C4-2B (cell line): ENCODE data around the gene ZHX3.

ENCODE experiments used
- H3K27ac ChIP-seq: fragments of 450-650 bp; 2 replicates; pipeline ENCODE4 v1.5.1; 2017
- ZFX ChIP-seq: fragments of 450-650 bp; IDR thresholded peaks from 2 replicates; pipeline ENCODE4 v1.6.1; 2017
- TF ChIP-seq, protein P1 (sequence below): fragments of 450-650 bp; conservative IDR thresholded peaks from 2 replicates; pipeline ENCODE4 v1.5.1; 2017; ENCODE audit warnings: mild to moderate bottlenecking

Gene ZHX3

DNA sequence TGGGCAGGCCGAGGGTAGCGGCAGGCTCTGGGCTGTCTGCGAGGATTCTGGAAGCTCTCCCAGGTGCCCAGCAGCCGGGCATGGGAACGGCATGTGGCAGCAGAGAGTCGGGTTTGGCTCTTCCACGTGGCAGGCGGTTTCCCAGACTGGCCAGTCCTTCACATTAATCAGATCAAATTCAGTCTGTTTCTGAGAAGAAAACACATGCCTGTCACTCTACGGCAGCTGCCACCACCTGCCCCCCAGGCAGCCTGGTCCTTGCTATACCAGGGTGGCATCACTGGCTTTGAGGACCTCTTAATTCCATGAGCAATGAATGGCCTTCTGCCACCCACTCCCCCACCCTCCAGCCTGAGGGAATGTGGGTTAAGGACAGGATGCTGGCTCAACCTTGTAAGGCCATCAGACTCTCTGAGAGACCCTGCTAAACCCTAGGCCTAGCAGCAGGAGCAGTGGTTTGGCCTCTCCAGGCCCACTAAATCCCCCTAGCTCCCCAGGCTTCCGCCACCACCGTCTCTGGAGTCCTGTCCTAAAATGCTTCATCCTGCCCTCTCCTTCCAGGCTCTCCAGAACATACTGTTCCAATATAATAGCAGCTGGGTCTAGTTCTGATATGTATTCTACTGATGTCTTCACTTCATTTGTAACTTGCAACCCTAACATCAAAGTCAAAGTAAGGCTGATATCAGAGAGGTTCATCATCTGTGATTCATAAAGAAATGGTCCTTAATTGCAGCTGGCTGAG, 132.3 kb downstream of the ZHX3 start:
- TF ChIP-seq, protein P1, sequence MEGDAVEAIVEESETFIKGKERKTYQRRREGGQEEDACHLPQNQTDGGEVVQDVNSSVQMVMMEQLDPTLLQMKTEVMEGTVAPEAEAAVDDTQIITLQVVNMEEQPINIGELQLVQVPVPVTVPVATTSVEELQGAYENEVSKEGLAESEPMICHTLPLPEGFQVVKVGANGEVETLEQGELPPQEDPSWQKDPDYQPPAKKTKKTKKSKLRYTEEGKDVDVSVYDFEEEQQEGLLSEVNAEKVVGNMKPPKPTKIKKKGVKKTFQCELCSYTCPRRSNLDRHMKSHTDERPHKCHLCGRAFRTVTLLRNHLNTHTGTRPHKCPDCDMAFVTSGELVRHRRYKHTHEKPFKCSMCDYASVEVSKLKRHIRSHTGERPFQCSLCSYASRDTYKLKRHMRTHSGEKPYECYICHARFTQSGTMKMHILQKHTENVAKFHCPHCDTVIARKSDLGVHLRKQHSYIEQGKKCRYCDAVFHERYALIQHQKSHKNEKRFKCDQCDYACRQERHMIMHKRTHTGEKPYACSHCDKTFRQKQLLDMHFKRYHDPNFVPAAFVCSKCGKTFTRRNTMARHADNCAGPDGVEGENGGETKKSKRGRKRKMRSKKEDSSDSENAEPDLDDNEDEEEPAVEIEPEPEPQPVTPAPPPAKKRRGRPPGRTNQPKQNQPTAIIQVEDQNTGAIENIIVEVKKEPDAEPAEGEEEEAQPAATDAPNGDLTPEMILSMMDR, result no peak
- no peak for TF ChIP-seq ZFX

DNA sequence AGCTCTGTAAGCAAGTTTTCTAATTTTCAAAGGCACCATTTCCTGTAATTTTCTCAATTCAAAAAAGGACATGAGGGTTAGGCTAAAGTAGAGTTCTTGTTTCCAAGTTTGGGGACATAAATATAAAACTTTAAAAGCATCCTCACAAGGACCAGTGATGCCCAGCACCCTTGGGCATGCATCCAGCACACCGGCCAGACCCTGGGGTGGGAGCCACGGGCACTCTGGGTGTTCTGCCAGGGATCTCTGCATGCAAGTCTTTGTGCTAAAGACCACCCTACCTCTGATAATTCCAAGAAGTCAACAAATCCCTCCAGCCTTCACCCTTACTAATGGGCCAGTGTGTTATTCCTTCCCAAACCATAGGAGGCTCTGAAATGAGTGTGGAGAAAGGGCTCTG, 133.7 kb downstream of the ZHX3 start:
- TF ChIP-seq ZFX, result no peak
- TF ChIP-seq, protein P1, result no peak

More for the DNA sequence above, 132.3 kb downstream of the ZHX3 start:
- no peak overlapping the region for H3K27ac ChIP-seq

DNA sequence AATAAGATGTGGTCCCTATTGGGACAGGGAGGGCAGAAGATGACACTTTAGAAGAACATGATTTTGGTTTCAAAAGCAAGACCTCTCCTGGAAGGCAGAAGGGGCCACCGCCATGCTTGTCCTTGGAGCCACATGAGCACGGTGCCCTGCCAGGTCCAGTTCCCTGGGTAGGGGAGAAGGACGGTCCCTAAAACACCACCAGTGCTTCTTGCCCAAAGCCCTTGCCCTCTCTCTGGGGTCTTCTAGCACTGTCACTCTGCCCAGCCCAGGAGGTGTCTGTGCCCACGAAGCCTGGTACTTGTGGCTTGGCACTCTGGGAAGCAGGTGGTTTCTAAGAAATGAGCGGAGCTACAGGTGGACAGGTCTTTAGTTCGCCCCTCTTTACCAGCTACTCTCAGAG, 134.1 kb downstream of the ZHX3 start:
- TF ChIP-seq ZFX, result no peak
- TF ChIP-seq, protein P1, result no peak
- H3K27ac ChIP-seq, result no peak overlapping the region

More for the DNA sequence above, 133.7 kb downstream of the ZHX3 start:
- H3K27ac ChIP-seq, result no peak overlapping the region

DNA sequence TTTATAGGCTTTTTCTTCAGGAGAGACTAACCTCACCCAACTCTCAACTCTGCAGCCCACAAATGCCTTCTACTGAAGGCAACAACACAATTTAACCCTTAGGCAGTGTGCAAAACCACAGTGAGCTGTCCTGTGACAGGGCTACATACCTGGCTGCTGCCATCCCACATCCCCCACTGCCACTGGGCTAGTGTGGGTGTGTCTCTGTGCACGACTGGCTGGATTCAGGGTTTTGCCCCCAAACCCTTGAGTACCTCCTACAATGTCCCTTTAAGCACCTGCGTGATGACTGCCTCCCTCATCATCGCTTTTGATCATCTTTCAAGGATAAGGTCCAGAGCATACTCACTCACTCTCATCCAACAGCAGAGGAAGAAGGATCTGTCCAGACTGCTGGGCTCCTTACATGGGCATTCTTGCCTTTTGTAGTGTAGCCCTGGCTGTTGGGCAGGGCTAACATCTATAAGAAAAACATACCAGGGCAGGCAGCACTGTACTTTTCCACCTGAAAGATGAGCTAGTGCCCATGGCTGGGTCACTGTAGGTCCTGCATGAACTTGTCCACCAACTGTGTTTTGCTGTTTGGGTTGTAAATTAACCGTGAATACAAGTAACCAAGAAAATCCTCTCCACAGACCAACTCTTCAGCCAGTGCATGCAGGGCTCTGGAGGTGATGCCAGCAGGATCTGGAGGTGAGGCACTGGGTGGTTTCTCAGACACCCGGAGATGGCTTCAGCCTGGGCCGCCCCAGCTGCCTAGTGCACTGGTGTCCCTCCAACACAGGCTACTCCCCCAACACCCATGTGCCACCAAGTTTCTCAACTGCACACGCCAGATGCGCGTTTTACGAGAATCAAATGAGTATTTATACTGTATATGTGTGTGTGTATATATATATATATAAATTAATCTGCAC, 135.0 kb downstream of the ZHX3 start:
- H3K27ac ChIP-seq, result no peak overlapping the region
- TF ChIP-seq, protein P1, result no peak
- TF ChIP-seq ZFX, result no peak

DNA sequence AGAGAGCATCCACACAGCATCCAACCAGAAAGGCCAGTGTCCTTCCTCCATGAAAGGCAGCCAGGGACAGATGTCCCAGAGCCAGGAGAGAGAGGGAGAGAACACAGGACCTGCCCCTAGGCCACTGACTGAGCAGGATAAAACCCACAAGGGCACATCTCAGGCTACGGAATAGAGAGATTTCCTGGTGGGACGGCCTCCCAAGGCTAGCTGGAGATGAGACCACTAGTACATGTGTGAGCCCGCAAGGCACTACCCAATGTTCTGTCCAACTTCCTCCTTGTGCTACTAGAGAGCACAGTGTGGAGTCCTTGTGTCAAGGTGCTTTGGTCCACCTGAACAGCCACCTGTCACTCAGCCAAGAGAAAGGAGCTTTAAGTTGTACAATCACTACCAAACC, 136.0 kb downstream of the ZHX3 start:
- no peak overlapping the region for H3K27ac ChIP-seq
- no peak for TF ChIP-seq ZFX
- TF ChIP-seq, protein P1, result no peak

DNA sequence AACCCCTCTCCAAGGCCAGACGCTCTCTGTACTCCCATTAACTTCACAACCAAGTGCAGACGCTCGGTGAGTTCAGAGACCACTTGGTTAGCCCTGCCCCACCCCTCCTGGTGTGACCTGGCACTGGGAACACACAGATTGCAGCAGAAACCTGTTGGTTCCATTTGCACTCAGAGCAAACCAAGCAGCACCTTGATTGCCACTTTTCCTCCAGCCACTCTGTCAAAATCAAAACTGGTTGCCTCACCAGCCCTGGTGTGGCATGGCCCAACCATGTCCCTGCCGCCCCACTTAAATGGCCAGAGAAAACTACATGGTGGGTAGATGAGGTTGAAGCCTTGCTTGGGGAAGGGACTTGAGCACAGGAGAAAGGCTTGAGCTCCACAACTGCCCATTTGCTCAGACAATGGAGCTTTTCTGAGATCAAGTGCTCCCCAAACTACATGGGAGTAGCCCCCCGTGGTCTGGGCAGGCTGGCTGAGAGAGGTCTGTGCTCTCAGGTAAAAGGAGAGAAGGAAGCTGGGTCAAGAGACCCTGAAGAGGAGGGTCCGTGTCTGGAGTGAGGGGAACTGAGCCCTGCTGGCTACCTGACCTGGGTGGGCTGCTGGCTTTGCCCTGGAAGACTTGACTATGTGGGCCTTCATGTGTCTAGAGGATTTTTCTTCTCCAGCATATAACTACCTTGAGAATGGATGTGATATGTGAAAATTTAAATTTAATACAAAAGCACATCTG, 136.8 kb downstream of the ZHX3 start:
- H3K27ac ChIP-seq, result no peak overlapping the region
- no peak for TF ChIP-seq ZFX
- TF ChIP-seq, protein P1, result no peak
